GM23338 (cell line): ENCODE results near the gene PPP1R37. TPM values are rescaled to one million over a fixed set of nuclear protein-coding genes. Genes with fewer than 3 reads are reported as not detected.

ENCODE experiments used
- ATAC-seq: fragments of 200-7000 bp; cut with Tn5 transposase; 3 replicates; pipeline ENCODE4 v1.9.1; 2020
- DNase-seq: peaks from one replicate; pipeline ENCODE4 v3.0.0-alpha.2; 2015; ENCODE audit warnings: low spot score
- H2AFZ ChIP-seq: fragments of 200-600 bp; sonication (generic); 2 replicates; pipeline ENCODE4 v1.8.0; 2016; ENCODE audit warnings: antibody characterized with exemption, mild to moderate bottlenecking, moderate library complexity
- H3F3A ChIP-seq: fragments of 200-600 bp; sonication (generic); replicated peaks from 2 replicates; pipeline ENCODE4 v1.8.0; 2017; ENCODE audit warnings: antibody characterized with exemption, mixed run types, low read depth
- H3K27ac ChIP-seq: fragments of 200-600 bp; sonication (generic); 2 replicates; pipeline ENCODE4 v1.6.1; 2016; ENCODE audit warnings: low read depth
- H3K27me3 ChIP-seq: fragments of 200-600 bp; sonication (generic); 2 replicates; pipeline ENCODE4 v1.8.0; 2016; ENCODE audit warnings: mild to moderate bottlenecking, mixed run types, moderate library complexity; ENCODE audit not compliant: insufficient read depth
- H3K36me3 ChIP-seq: fragments of 200-600 bp; sonication (generic); 2 replicates; pipeline ENCODE4 v1.8.0; 2016; ENCODE audit warnings: mild to moderate bottlenecking; ENCODE audit not compliant: insufficient read depth
- H3K4me1 ChIP-seq: fragments of 200-600 bp; sonication (generic); 2 replicates; pipeline ENCODE4 v1.8.0; 2016; ENCODE audit warnings: mild to moderate bottlenecking, moderate library complexity; ENCODE audit not compliant: insufficient read depth
- H3K4me2 ChIP-seq: fragments of 200-600 bp; sonication (generic); 2 replicates; pipeline ENCODE4 v1.7.1; 2017; ENCODE audit warnings: mixed run types
- H3K4me3 ChIP-seq: fragments of 200-600 bp; sonication (generic); 2 replicates; pipeline ENCODE4 v1.6.1; 2016; ENCODE audit warnings: mixed run types
- H3K79me2 ChIP-seq: fragments of 200-600 bp; sonication (generic); replicated peaks from 2 replicates; pipeline ENCODE4 v1.8.0; 2017; ENCODE audit warnings: mild to moderate bottlenecking; ENCODE audit not compliant: insufficient read depth
- H3K9me2 ChIP-seq: fragments of 200-600 bp; sonication (generic); 2 replicates; pipeline ENCODE4 v1.8.0; 2017; ENCODE audit not compliant: insufficient read depth
- H4K20me1 ChIP-seq: fragments of 200-600 bp; sonication (generic); replicated peaks from 2 replicates; pipeline ENCODE4 v1.8.0; 2017; ENCODE audit warnings: mild to moderate bottlenecking; ENCODE audit not compliant: insufficient read depth
- H3K27ac Mint-ChIP-seq: 2 replicates; pipeline ENCODE4 v1.8.0; 2020; ENCODE audit warnings: inconsistent platforms, mild to moderate bottlenecking, moderate library complexity, mixed read lengths
- H3K27me3 Mint-ChIP-seq: 3 replicates; pipeline ENCODE4 v1.8.0; 2022; ENCODE audit warnings: low read depth, mild to moderate bottlenecking, moderate library complexity, mixed read lengths, inconsistent platforms; ENCODE audit not compliant: insufficient read depth, poor library complexity
- H3K36me3 Mint-ChIP-seq: 3 replicates; pipeline ENCODE4 v1.8.0; 2021; ENCODE audit warnings: low read depth, mild to moderate bottlenecking, inconsistent platforms, moderate library complexity, mixed read lengths
- H3K4me1 Mint-ChIP-seq: 3 replicates; pipeline ENCODE4 v1.8.0; 2020; ENCODE audit warnings: mild to moderate bottlenecking, inconsistent platforms, mixed read lengths
- H3K4me3 Mint-ChIP-seq: 3 replicates; pipeline ENCODE4 v1.8.0; 2021; ENCODE audit warnings: moderate library complexity, mild to moderate bottlenecking, inconsistent platforms, mixed read lengths
- H3K9me3 Mint-ChIP-seq: 3 replicates; pipeline ENCODE4 v1.8.0; 2020; ENCODE audit warnings: moderate library complexity, mild to moderate bottlenecking, inconsistent platforms, mixed read lengths
- CREB1 ChIP-seq: fragments of 250-450 bp; sonication (Bioruptor Pico); IDR thresholded peaks from 2 replicates; pipeline ENCODE4 v1.5.0; 2020; ENCODE audit warnings: low read depth, mild to moderate bottlenecking, moderate library complexity
- EZH2phosphoT487 ChIP-seq: fragments of 200-600 bp; sonication (generic); IDR thresholded peaks from one replicate; pipeline ENCODE4 v1.8.1; 2018; ENCODE audit warnings: antibody characterized with exemption; ENCODE audit not compliant: unreplicated experiment
- JUNB ChIP-seq: IDR thresholded peaks from one replicate; pipeline ENCODE4 v1.6.1; 2016; ENCODE audit warnings: antibody characterized with exemption; ENCODE audit not compliant: unreplicated experiment
- POLR2AphosphoS5 ChIP-seq: IDR thresholded peaks from 2 replicates; pipeline ENCODE4 v1.6.1; 2016; ENCODE audit warnings: antibody characterized with exemption, low read depth
- STAT1 ChIP-seq: IDR thresholded peaks from one replicate; pipeline ENCODE4 v1.6.1; 2016; ENCODE audit warnings: antibody characterized with exemption; ENCODE audit not compliant: unreplicated experiment
- ZNF114 ChIP-seq: fragments of 250-450 bp; sonication (Bioruptor Pico); IDR thresholded peaks from 2 replicates; pipeline ENCODE4 v1.5.0; 2020; ENCODE audit warnings: mild to moderate bottlenecking, moderate library complexity
- long read RNA-seq: library from polyadenylated mRNA; unstranded; transcript quantifications from one replicate; pipeline ENCODE4 v2.0.0, GENCODE V29; 2020; ENCODE audit not compliant: unreplicated experiment
- polyA plus RNA-seq: library from polyadenylated mRNA; unstranded; fragments of >200 nt; fragmentation: Nextera tagmentation; extraction: Ambion mirVana; gene quantifications from 2 replicates; pipeline ENCODE4 v1.2.1, GENCODE V29; 2016
- total RNA-seq: library from RNA; depleted of rRNA; stranded (reverse); fragments of >200 nt; shearing (Covaris generic); gene quantifications from 2 replicates; pipeline ENCODE4 v1.2.3, GENCODE V29; 2014; rRNA removed
- TF ChIP-seq, protein P1 (sequence below): IDR thresholded peaks from one replicate; pipeline ENCODE4 v1.6.1; 2018; ENCODE audit warnings: antibody characterized with exemption; ENCODE audit not compliant: unreplicated experiment
- TF ChIP-seq, protein P2 (sequence below), 2 experiments: fragments of 200-600 bp in 1 of 2; sonication (generic) in 1 of 2; conservative IDR thresholded peaks; 2 replicates each; pipeline versions ENCODE4 v1.5.1 to v1.6.1; 2016 to 2017; ENCODE audit warnings: antibody characterized with exemption in 2 of 2, low read depth in 2 of 2, mild to moderate bottlenecking in 2 of 2, moderate library complexity in 1 of 2

PPP1R37 gene
- total RNA-seq (33.3 and 47.2 TPM in 2 replicates), polyA plus RNA-seq (6.9 and 7.8 TPM in 2 replicates)
- long read RNA-seq, partial matches to known transcripts = 0 of 3 reads
- long read RNA-seq, other reads (novel, unspliced or antisense) = 3 of 3 reads

- TF ChIP-seq CREB1 (CRISPR knock-in tag) (peak; percentile 77), STAT1 (no peak), POLR2AphosphoS5 (peak; percentile 39; the same call in 1 of the 2 replicates), JUNB (no peak)
- TF ChIP-seq, protein P1, sequence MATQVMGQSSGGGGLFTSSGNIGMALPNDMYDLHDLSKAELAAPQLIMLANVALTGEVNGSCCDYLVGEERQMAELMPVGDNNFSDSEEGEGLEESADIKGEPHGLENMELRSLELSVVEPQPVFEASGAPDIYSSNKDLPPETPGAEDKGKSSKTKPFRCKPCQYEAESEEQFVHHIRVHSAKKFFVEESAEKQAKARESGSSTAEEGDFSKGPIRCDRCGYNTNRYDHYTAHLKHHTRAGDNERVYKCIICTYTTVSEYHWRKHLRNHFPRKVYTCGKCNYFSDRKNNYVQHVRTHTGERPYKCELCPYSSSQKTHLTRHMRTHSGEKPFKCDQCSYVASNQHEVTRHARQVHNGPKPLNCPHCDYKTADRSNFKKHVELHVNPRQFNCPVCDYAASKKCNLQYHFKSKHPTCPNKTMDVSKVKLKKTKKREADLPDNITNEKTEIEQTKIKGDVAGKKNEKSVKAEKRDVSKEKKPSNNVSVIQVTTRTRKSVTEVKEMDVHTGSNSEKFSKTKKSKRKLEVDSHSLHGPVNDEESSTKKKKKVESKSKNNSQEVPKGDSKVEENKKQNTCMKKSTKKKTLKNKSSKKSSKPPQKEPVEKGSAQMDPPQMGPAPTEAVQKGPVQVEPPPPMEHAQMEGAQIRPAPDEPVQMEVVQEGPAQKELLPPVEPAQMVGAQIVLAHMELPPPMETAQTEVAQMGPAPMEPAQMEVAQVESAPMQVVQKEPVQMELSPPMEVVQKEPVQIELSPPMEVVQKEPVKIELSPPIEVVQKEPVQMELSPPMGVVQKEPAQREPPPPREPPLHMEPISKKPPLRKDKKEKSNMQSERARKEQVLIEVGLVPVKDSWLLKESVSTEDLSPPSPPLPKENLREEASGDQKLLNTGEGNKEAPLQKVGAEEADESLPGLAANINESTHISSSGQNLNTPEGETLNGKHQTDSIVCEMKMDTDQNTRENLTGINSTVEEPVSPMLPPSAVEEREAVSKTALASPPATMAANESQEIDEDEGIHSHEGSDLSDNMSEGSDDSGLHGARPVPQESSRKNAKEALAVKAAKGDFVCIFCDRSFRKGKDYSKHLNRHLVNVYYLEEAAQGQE = no peak
- peaks cover 18% of the 10 kb centered on the region for H3F3A ChIP-seq
- H3K27me3 ChIP-seq = no peaks in the 10 kb centered on the region
- H3K9me2 ChIP-seq = no peaks in the 10 kb centered on the region
- H3K4me2 ChIP-seq = peak within 1 kb of the TSS; percentile 78
- Mint-ChIP-seq H3K27me3 (peaks cover 36% of the 10 kb centered on the region), H3K4me3 (peak within 1 kb of the TSS; percentile 85), H3K36me3 (peaks cover 23% of the 10 kb centered on the region), H3K4me1 (peaks cover 49% of the 10 kb centered on the region), H3K27ac (peak within 1 kb of the TSS; percentile 100), H3K9me3 (no peaks in the 10 kb centered on the region)
- peaks cover 59% of the 10 kb centered on the region for H3K79me2 ChIP-seq
- H3K4me3 ChIP-seq = peak within 1 kb of the TSS; percentile 63
- H3K36me3 ChIP-seq = no peaks in the 10 kb centered on the region
- H4K20me1 ChIP-seq = peaks cover 41% of the 10 kb centered on the region
- peak within 1 kb of the TSS; percentile 38 for H2AFZ ChIP-seq
- H3K4me1 ChIP-seq = peaks cover 24% of the 10 kb centered on the region
- DNase-seq (peak; percentile 99), ATAC-seq (peak; percentile 68)
- peak within 1 kb of the TSS; percentile 89 for H3K27ac ChIP-seq
Observed at GRCh38 chr19:45092747-45093678, at the start of gene PPP1R37. PPP1R37 (plus strand) TSS chr19:45093179; CDS start chr19:45093326, 147 bp downstream.

DNA sequence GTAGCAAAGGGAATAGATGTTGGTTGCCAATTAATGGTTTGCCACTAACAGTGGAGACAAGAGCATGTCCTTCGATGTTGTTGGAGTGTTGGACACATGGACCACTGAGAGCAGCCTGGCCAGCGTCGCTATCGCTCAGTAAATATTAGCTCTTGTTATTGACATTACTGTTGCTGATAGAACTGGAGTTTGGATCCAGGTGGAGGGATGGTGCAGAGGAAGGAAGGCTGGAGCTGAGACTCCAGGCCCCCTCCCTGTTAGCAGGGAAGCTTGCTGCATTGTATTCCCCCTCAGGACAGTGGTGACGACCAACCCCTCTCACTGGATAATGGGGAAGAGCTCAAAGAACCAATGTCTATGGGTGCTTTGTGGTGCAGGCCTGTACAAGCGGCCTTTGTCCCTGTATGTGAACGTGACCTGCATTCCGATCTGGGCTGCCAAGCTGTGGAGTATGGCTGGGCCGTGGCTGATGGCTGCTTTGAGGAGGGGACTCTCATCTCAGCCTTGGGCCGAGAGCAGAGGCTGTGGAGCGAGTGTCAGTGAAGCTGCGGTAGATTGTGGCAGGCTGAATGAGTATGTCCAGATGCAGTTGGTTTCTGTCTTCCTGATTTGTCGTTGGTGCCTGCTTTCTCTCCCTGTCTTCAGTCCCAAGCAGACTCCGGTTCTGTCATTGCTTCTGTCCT, 47.2 kb upstream of the PPP1R37 start:
- H3K4me3 ChIP-seq = no peak overlapping the region
- DNase-seq = no peak
- H3K36me3 ChIP-seq = peaks cover 20% of the 10 kb centered on the region; the same call in 1 of the 2 replicates
- H3K27me3 ChIP-seq = no peaks in the 10 kb centered on the region
- Mint-ChIP-seq H3K4me3 (no peak overlapping the region), H3K9me3 (no peaks in the 10 kb centered on the region), H3K4me1 (no peaks in the 10 kb centered on the region), H3K36me3 (peaks cover 55% of the 10 kb centered on the region), H3K27ac (no peak overlapping the region), H3K27me3 (peaks cover 5% of the 10 kb centered on the region)
- H3K27ac ChIP-seq = no peak overlapping the region
- 0 out of 2 replicates have a peak, but pooled peaks cover 4% of the 10 kb centered on the region for H3F3A ChIP-seq
- no peak overlapping the region for H2AFZ ChIP-seq
- H3K9me2 ChIP-seq = no peaks in the 10 kb centered on the region
- peaks cover 48% of the 10 kb centered on the region for H4K20me1 ChIP-seq
- H3K4me2 ChIP-seq = no peak overlapping the region
- ATAC-seq = no peak
- no peaks in the 10 kb centered on the region for H3K4me1 ChIP-seq
- peaks cover 90% of the 10 kb centered on the region for H3K79me2 ChIP-seq
- TF ChIP-seq ZNF114 (CRISPR knock-in tag) (no peak), CREB1 (CRISPR knock-in tag) (no peak), EZH2phosphoT487 (no peak)
- TF ChIP-seq, protein P2, sequence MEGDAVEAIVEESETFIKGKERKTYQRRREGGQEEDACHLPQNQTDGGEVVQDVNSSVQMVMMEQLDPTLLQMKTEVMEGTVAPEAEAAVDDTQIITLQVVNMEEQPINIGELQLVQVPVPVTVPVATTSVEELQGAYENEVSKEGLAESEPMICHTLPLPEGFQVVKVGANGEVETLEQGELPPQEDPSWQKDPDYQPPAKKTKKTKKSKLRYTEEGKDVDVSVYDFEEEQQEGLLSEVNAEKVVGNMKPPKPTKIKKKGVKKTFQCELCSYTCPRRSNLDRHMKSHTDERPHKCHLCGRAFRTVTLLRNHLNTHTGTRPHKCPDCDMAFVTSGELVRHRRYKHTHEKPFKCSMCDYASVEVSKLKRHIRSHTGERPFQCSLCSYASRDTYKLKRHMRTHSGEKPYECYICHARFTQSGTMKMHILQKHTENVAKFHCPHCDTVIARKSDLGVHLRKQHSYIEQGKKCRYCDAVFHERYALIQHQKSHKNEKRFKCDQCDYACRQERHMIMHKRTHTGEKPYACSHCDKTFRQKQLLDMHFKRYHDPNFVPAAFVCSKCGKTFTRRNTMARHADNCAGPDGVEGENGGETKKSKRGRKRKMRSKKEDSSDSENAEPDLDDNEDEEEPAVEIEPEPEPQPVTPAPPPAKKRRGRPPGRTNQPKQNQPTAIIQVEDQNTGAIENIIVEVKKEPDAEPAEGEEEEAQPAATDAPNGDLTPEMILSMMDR (conservative IDR thresholded peaks at IDR 0.05; ENCODE audit: low read depth in 2 of 2) = no peak
- TF ChIP-seq, protein P1 = no peak
